H1 (cell line): Measurements from ENCODE around the gene CNTN5. TPM values are rescaled to one million over a fixed set of nuclear protein-coding genes. Genes with fewer than 3 reads are reported as not detected.

Experiments used
- CTCF ChIA-PET: fragments of 300-600 bp; sonication (Branson Sonifier 250); formaldehyde crosslinking; loops from one replicate; lab custom pipeline; 2021; ENCODE audit not compliant: partially characterized antibody; lab: Charles Lee
- POLR2A ChIA-PET: fragments of 300-600 bp; sonication (Branson Sonifier 250); formaldehyde crosslinking; loops from one replicate; lab custom pipeline; 2021; ENCODE audit warnings: inconsistent platforms; ENCODE audit not compliant: partially characterized antibody; lab: Charles Lee
- DNase-seq, 2 experiments: peaks; one replicate each; pipeline versions ENCODE4 v3.0.0 to v3.0.0-alpha.2; 2010 to 2022; ENCODE audit warnings: low spot score in 2 of 2, low read depth in 1 of 2, mixed read lengths in 1 of 2
- FAIRE-seq: peaks from 2 replicates; lab custom pipeline; 2011; peaks lifted over from hg19 to GRCh38; lab: Jason Lieb, UNC
- H2AFZ ChIP-seq: 2 replicates; pipeline ENCODE4 v1.8.1; 2012; ENCODE audit warnings: low read length, inconsistent platforms
- H2AK5ac ChIP-seq: 2 replicates; pipeline ENCODE4 v1.6.1; 2013; ENCODE audit warnings: low read depth, low read length
- H2BK120ac ChIP-seq: replicated peaks from 2 replicates; pipeline ENCODE3; 2013; ENCODE audit warnings: low read depth, low read length, inconsistent platforms
- H2BK12ac ChIP-seq: 2 replicates; pipeline ENCODE4 v1.6.1; 2013; ENCODE audit warnings: low read depth, low read length
- H2BK15ac ChIP-seq: 2 replicates; pipeline ENCODE4 v1.6.1; 2013; ENCODE audit warnings: low read length
- H2BK20ac ChIP-seq: 2 replicates; pipeline ENCODE4 v1.6.1; 2013; ENCODE audit warnings: low read length
- H2BK5ac ChIP-seq: 2 replicates; pipeline ENCODE4 v1.6.1; 2013; ENCODE audit warnings: low read depth, low read length
- H3K14ac ChIP-seq: 2 replicates; pipeline ENCODE4 v1.6.1; 2013; ENCODE audit warnings: inconsistent platforms; ENCODE audit not compliant: insufficient read length
- H3K18ac ChIP-seq: 2 replicates; pipeline ENCODE4 v1.6.1; 2013; ENCODE audit warnings: low read length; ENCODE audit errors: extremely low read depth
- H3K23ac ChIP-seq: 2 replicates; pipeline ENCODE4 v1.6.1; 2013; ENCODE audit warnings: inconsistent platforms; ENCODE audit not compliant: insufficient read length
- H3K23me2 ChIP-seq: 2 replicates; pipeline ENCODE4 v1.6.1; 2013; ENCODE audit warnings: low read depth, low read length
- H3K27ac ChIP-seq: 2 replicates; pipeline ENCODE4 v1.6.1; 2011; ENCODE audit warnings: low read depth, low read length, inconsistent platforms
- H3K27me3 ChIP-seq, 4 experiments: replicated peaks in 1 of 4; 1 replicate in 1 of 4; 2 replicates in 3 of 4; pipeline versions ENCODE4 v1.6.1 to v1.8.1; 2011 to 2013; ENCODE audit warnings: low read length in 3 of 4, mild to moderate bottlenecking in 3 of 4, inconsistent platforms in 2 of 4, mixed read lengths in 2 of 4, moderate library complexity in 1 of 4; ENCODE audit not compliant: control insufficient read depth in 3 of 4, insufficient read depth in 3 of 4; ENCODE audit errors: extremely low read depth in 1 of 4
- H3K36me3 ChIP-seq, 4 experiments: 2 replicates each; pipeline versions ENCODE4 v1.6.1 to v1.8.1; 2011 to 2013; ENCODE audit warnings: mild to moderate bottlenecking in 4 of 4, low read length in 3 of 4, moderate library complexity in 2 of 4, control low read depth in 1 of 4, inconsistent platforms in 1 of 4; ENCODE audit not compliant: insufficient read depth in 4 of 4, control insufficient read depth in 2 of 4
- H3K4ac ChIP-seq: replicated peaks from 2 replicates; pipeline ENCODE3; 2013; ENCODE audit warnings: low read length, low read depth, mixed read lengths, inconsistent platforms; ENCODE audit not compliant: insufficient read length
- H3K4me1 ChIP-seq, 4 experiments: replicated peaks in 1 of 4; 1 replicate in 1 of 4; 2 replicates in 3 of 4; pipeline versions ENCODE4 v1.6.1 to v1.8.1; 2011 to 2013; ENCODE audit warnings: low read length in 3 of 4, inconsistent platforms in 2 of 4, mixed read lengths in 1 of 4; ENCODE audit not compliant: insufficient read depth in 4 of 4, control insufficient read depth in 3 of 4
- H3K4me2 ChIP-seq, 2 experiments: 2 replicates each; pipeline versions ENCODE4 v1.6.1 to v1.8.1; 2011 to 2013; ENCODE audit warnings: low read depth in 2 of 2, low read length in 2 of 2, control low read depth in 1 of 2, inconsistent platforms in 1 of 2, mild to moderate bottlenecking in 1 of 2; ENCODE audit not compliant: insufficient read depth in 1 of 2
- H3K4me3 ChIP-seq, 4 experiments: fragments of 200-600, 300-600 bp in 1 of 4; sonication (generic), shearing (Covaris generic), sonication (Bioruptor Twin) in 1 of 4; 2 replicates each; pipeline versions ENCODE4 v1.5.1 to v1.8.1; 2011 to 2016; ENCODE audit warnings: low read length in 4 of 4, low read depth in 3 of 4, control low read depth in 2 of 4, inconsistent platforms in 2 of 4, mild to moderate bottlenecking in 2 of 4, mixed read lengths in 1 of 4, moderate library complexity in 1 of 4; ENCODE audit not compliant: insufficient read depth in 2 of 4; ENCODE audit errors: extremely low read depth in 1 of 4
- H3K56ac ChIP-seq: replicated peaks from 2 replicates; pipeline ENCODE3; 2013; ENCODE audit warnings: low read depth, mild to moderate bottlenecking, mixed read lengths, low read length, inconsistent platforms; ENCODE audit not compliant: insufficient read length
- H3K79me1 ChIP-seq: 2 replicates; pipeline ENCODE4 v1.6.1; 2013; ENCODE audit warnings: low read depth, low read length, control low read depth
- H3K79me2 ChIP-seq, 2 experiments: 2 replicates each; pipeline versions ENCODE4 v1.6.1 to v1.8.1; 2012 to 2013; ENCODE audit warnings: low read length in 2 of 2, mild to moderate bottlenecking in 2 of 2, inconsistent platforms in 1 of 2; ENCODE audit not compliant: insufficient read depth in 2 of 2, control insufficient read depth in 1 of 2
- H3K9ac ChIP-seq, 4 experiments: replicated peaks in 1 of 4; 1 replicate in 1 of 4; 2 replicates in 3 of 4; pipeline versions ENCODE4 v1.6.1 to v1.8.1; 2011 to 2013; ENCODE audit warnings: low read depth in 3 of 4, low read length in 3 of 4, control low read depth in 2 of 4, mild to moderate bottlenecking in 2 of 4, moderate library complexity in 2 of 4, inconsistent platforms in 1 of 4; ENCODE audit errors: extremely low read depth in 1 of 4
- H3K9me3 ChIP-seq, 2 experiments: 2 replicates each; pipeline versions ENCODE4 v1.6.1 to v1.8.1; 2012 to 2013; ENCODE audit warnings: mild to moderate bottlenecking in 2 of 2, moderate library complexity in 2 of 2, control low read depth in 1 of 2, inconsistent platforms in 1 of 2, low read depth in 1 of 2, low read length in 1 of 2, mixed read lengths in 1 of 2; ENCODE audit not compliant: insufficient read depth in 2 of 2
- H4K20me1 ChIP-seq, 2 experiments: replicated peaks in 1 of 2; 2 replicates each; pipeline versions ENCODE3 to v1.8.1; 2011 to 2013; ENCODE audit warnings: inconsistent platforms in 2 of 2, low read length in 2 of 2, mild to moderate bottlenecking in 1 of 2; ENCODE audit not compliant: insufficient read depth in 2 of 2, control insufficient read depth in 1 of 2
- H4K5ac ChIP-seq: 2 replicates; pipeline ENCODE4 v1.6.1; 2013; ENCODE audit warnings: low read length, low read depth, mixed read lengths, inconsistent platforms; ENCODE audit not compliant: insufficient read length
- H4K8ac ChIP-seq: 2 replicates; pipeline ENCODE4 v1.8.0; 2013; ENCODE audit warnings: mild to moderate bottlenecking, moderate library complexity, low read length, inconsistent platforms; ENCODE audit not compliant: insufficient read depth; ENCODE audit errors: extremely low read depth
- H4K91ac ChIP-seq: replicated peaks from 2 replicates; pipeline ENCODE3; 2013; ENCODE audit warnings: low read length, mixed read lengths, inconsistent platforms; ENCODE audit not compliant: insufficient read length
- BRCA1 ChIP-seq: IDR thresholded peaks from 2 replicates; pipeline ENCODE4 v1.6.1; 2012; ENCODE audit warnings: low read depth, low read length, improper control_type of control experiment
- CTCF ChIP-seq, 3 experiments: IDR thresholded peaks; 1 replicate in 2 of 3; 2 replicates in 1 of 3; pipeline versions ENCODE4 v1.5.1 to v1.6.1; 2011; ENCODE audit warnings: low read length in 3 of 3, mild to moderate bottlenecking in 3 of 3, inconsistent platforms in 2 of 3, low read depth in 1 of 3, moderate library complexity in 1 of 3; ENCODE audit not compliant: insufficient read depth in 1 of 3; ENCODE audit errors: control extremely low read depth in 1 of 3
- HDAC6 ChIP-seq: IDR thresholded peaks from one replicate; pipeline ENCODE4 v1.7.1; 2012; ENCODE audit warnings: low read depth, mild to moderate bottlenecking, inconsistent platforms, low read length, moderate library complexity
- KDM1A ChIP-seq: fragments of 200-600, 300-600 bp; sonication (generic); IDR thresholded peaks from 2 replicates; pipeline ENCODE4 v1.7.1; 2016; ENCODE audit warnings: mild to moderate bottlenecking, low read length, borderline replicate concordance
- SIRT6 ChIP-seq: IDR thresholded peaks from one replicate; pipeline ENCODE4 v1.7.1; 2012; ENCODE audit warnings: low read length, inconsistent platforms
- SUZ12 ChIP-seq: fragments of 200-600 bp; sonication (generic); IDR thresholded peaks from 2 replicates; pipeline ENCODE4 v1.6.1; 2012; ENCODE audit warnings: mild to moderate bottlenecking, inconsistent platforms, low read length, moderate library complexity, mixed read lengths
- TAF1 ChIP-seq: IDR thresholded peaks from 2 replicates; pipeline ENCODE4 v1.6.1; 2011; ENCODE audit warnings: mild to moderate bottlenecking, low read depth, low read length
- TAF7 ChIP-seq: optimal IDR thresholded peaks from 2 replicates; pipeline ENCODE3; 2011; ENCODE audit warnings: low read depth, mild to moderate bottlenecking, inconsistent platforms, low read length, moderate library complexity, borderline replicate concordance
- WGBS, 2 experiments: shearing (Covaris generic) in 1 of 2; methylation state at CpG; one replicate each; pipeline versions ENCODE4 v1.1.6 to v1.1.7; 2013 to 2015; ENCODE audit warnings: low lambda C conversion rate in 2 of 2, mixed read lengths in 2 of 2, inconsistent platforms in 1 of 2, low coverage in 1 of 2, missing lambda C conversion rate in 1 of 2; ENCODE audit not compliant: insufficient replicate concordance in 2 of 2, insufficient coverage in 1 of 2, insufficient read length in 1 of 2; ENCODE audit errors: extremely low coverage in 1 of 2, missing lambda C conversion rate in 1 of 2; 5-methylcytosine and 5-hydroxymethylcytosine counted together
- polyA plus RNA-seq, 7 experiments: library from polyadenylated mRNA; depleted of rRNA in 3 of 7; stranded (reverse) in 5 of 7; unstranded in 2 of 7; fragments of >200 nt in 5 of 7; fragments of 200-250 nt in 2 of 7; gene quantifications; 1 replicate in 5 of 7; 2 replicates in 1 of 7; 4 replicates in 1 of 7; pipeline versions ENCODE4 v1.2.1 to v1.2.3, GENCODE V29; 2011 to 2013; ENCODE audit warnings: missing spikeins in 2 of 7, mixed read lengths in 2 of 7
- total RNA-seq: library from RNA; stranded (reverse); fragmentation: NEBNext Ultra II Directional; extraction: Animal tissue kit (Norgen Biotek cat#: 25700); gene quantifications from 2 replicates; pipeline ENCODE4 v1.2.1, GENCODE V29; 2021
- TF ChIP-seq, protein P1 (sequence below): IDR thresholded peaks from 2 replicates; pipeline ENCODE4 v1.6.1; 2012; ENCODE audit warnings: inconsistent platforms

CNTN5 gene
- total and polyA plus RNA-seq, 2 of the 8 experiments (the other 6 are each of a cell fraction or from before 2014, with no cell fraction given), result not detected

DNA sequence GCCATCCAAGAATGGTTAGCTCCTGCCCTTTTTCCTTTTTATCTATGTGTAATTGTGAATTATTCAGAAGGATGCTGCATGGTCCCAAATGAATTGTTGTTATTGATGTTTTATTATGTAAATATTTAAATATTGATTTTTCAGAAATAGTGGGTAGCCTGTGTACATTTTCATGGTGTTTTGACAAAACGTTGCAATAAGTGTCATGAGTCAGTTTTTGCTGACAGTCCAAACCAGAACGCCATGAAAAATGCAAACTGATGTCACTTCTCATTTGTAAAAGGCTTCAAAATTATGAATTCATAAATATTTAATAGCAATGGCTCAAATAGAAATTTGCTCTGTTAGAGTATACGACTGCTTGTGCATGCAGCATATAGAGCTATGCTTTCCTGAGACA is 422.5 kb downstream of the CNTN5 start:
- Histone ChIP-seq H3K4ac (no peak overlapping the region), H2BK5ac (no peak overlapping the region), H3K4me1 (no peaks in the 10 kb centered on the region), H2AK5ac (no peak overlapping the region), H3K79me1 (no peaks in the 10 kb centered on the region), H3K23me2 (no peaks in the 10 kb centered on the region; the same call in 1 of the 2 replicates), H2BK120ac (no peak overlapping the region), H3K9ac (no peak overlapping the region), H3K27me3 (no peaks in the 10 kb centered on the region), H3K27ac (no peak overlapping the region), H4K5ac (no peak overlapping the region), H2BK20ac (no peak overlapping the region), H3K23ac (no peak overlapping the region), H3K36me3 (no peaks in the 10 kb centered on the region), H4K20me1 (no peaks in the 10 kb centered on the region), H3K56ac (no peak overlapping the region), H3K4me2 (no peak overlapping the region), H3K79me2 (no peaks in the 10 kb centered on the region), H4K8ac (no peak overlapping the region), H2BK12ac (no peak overlapping the region), H3K18ac (no peak overlapping the region), H3K14ac (no peak overlapping the region), H2AFZ (no peak overlapping the region), H2BK15ac (no peak overlapping the region), H4K91ac (no peak overlapping the region), H3K9me3 (no peaks in the 10 kb centered on the region), H3K4me3 (no peak overlapping the region)
- WGBS, 2 experiments, result 83% methylated on average over 3 of the region's 3 CpGs; no CpG with 5 or more reads in 1 of the 2 experiments
- ChIA-PET POLR2A (no interaction called here), CTCF (no interaction called here)
- TF ChIP-seq CTCF (IDR thresholded peaks at IDR 0.05; ENCODE audit: control extremely low read depth in 1 of 3, insufficient read depth in 1 of 3, low read depth in 1 of 3, low read length in 3 of 3), result no peak
- TF ChIP-seq SIRT6, result no peak
- TF ChIP-seq KDM1A, result no peak
- TF ChIP-seq, protein P1, sequence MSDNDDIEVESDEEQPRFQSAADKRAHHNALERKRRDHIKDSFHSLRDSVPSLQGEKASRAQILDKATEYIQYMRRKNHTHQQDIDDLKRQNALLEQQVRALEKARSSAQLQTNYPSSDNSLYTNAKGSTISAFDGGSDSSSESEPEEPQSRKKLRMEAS, result no peak
- TF ChIP-seq SUZ12, result no peak
- TF ChIP-seq HDAC6, result no peak
- no peak for TF ChIP-seq TAF1
- TF ChIP-seq BRCA1, result no peak
- no peak for TF ChIP-seq TAF7
- FAIRE-seq (no peak), DNase-seq (no peak)
